SU-DHL-6 (cell line): ENCODE results near the gene MYLK.

Experiments used
- H2AFZ ChIP-seq: fragments of 200-600 bp; sonication (generic); 2 replicates; pipeline ENCODE4 v1.6.1; 2014; ENCODE audit warnings: low read depth, mild to moderate bottlenecking, moderate library complexity, mixed read lengths, antibody characterized with exemption, low read length; ENCODE audit not compliant: severe bottlenecking
- H3F3A ChIP-seq: fragments of 200-600 bp; shearing (Covaris generic); 2 replicates; pipeline ENCODE4 v1.6.0; 2016; ENCODE audit warnings: antibody characterized with exemption, mild to moderate bottlenecking; ENCODE audit not compliant: insufficient read depth
- H3K27ac ChIP-seq: fragments of 200-600 bp; sonication (generic); 2 replicates; pipeline ENCODE4 v1.5.1; 2016; ENCODE audit warnings: low read depth, mild to moderate bottlenecking, low read length, moderate library complexity, mixed read lengths
- H3K27me3 ChIP-seq: fragments of 200-600 bp; sonication (generic), shearing (Covaris generic); 2 replicates; pipeline ENCODE4 v1.6.0; 2014; ENCODE audit warnings: mild to moderate bottlenecking, low read length
- H3K36me3 ChIP-seq: fragments of 200-600 bp; sonication (generic); 2 replicates; pipeline ENCODE4 v1.6.1; 2014; ENCODE audit warnings: mild to moderate bottlenecking, low read length, mixed read lengths
- H3K4me2 ChIP-seq: fragments of 300-600, 200-600 bp; shearing (Covaris generic), sonication (generic); 2 replicates; pipeline ENCODE4 v1.6.0; 2014; ENCODE audit warnings: low read length, low read depth, mild to moderate bottlenecking; ENCODE audit not compliant: poor library complexity, severe bottlenecking
- H3K4me3 ChIP-seq: fragments of 200-600 bp; sonication (generic); 2 replicates; pipeline ENCODE4 v1.5.1; 2014; ENCODE audit warnings: antibody characterized with exemption, low read length, mild to moderate bottlenecking, mixed read lengths; ENCODE audit not compliant: insufficient read depth, poor library complexity, severe bottlenecking
- H3K79me2 ChIP-seq: fragments of 200-600 bp; sonication (generic); 2 replicates; pipeline ENCODE4 v1.6.1; 2014; ENCODE audit warnings: mild to moderate bottlenecking, low read length, moderate library complexity; ENCODE audit not compliant: insufficient read depth
- H3K9ac ChIP-seq: fragments of 200-600 bp; sonication (generic); 2 replicates; pipeline ENCODE4 v1.7.0; 2014; ENCODE audit warnings: mild to moderate bottlenecking, low read length
- H3K9me2 ChIP-seq: fragments of 200-600 bp; sonication (generic); replicated peaks from 2 replicates; pipeline ENCODE4 v1.6.1; 2014; ENCODE audit warnings: low read length; ENCODE audit not compliant: insufficient read depth
- H3K9me3 ChIP-seq: fragments of 200-600 bp; sonication (generic); 2 replicates; pipeline ENCODE4 v1.6.1; 2014; ENCODE audit warnings: low read length, mixed read lengths; ENCODE audit not compliant: insufficient read depth
- H4K20me1 ChIP-seq: fragments of 200-600 bp; sonication (generic); 2 replicates; pipeline ENCODE4 v1.6.1; 2014; ENCODE audit warnings: low read depth, mild to moderate bottlenecking, antibody characterized with exemption, low read length, moderate library complexity, mixed read lengths
- EZH2phosphoT487 ChIP-seq: fragments of 200-600 bp; sonication (generic), shearing (Covaris generic); conservative IDR thresholded peaks from 2 replicates; pipeline ENCODE4 v1.6.1; 2018; ENCODE audit warnings: mild to moderate bottlenecking, antibody characterized with exemption, low read length, moderate library complexity, mixed read lengths
- TF ChIP-seq, protein P1 (sequence below): fragments of 200-600 bp; sonication (generic); IDR thresholded peaks from one replicate; pipeline ENCODE4 v1.5.1; 2017; ENCODE audit warnings: antibody characterized with exemption, mild to moderate bottlenecking, low read length, moderate library complexity; ENCODE audit not compliant: insufficient read depth, poor library complexity, severe bottlenecking

The MYLK gene

GRCh38 chr3:123734527-123734902, 149.6 kb downstream of the MYLK start:
- no peaks in the 10 kb centered on the region for H3K79me2 ChIP-seq
- H4K20me1 ChIP-seq = no peaks in the 10 kb centered on the region
- H3K4me3 ChIP-seq = no peak overlapping the region
- H3K27me3 ChIP-seq = no peaks in the 10 kb centered on the region
- no peaks in the 10 kb centered on the region for H3K36me3 ChIP-seq
- H3K4me2 ChIP-seq = no peak overlapping the region
- no peaks in the 10 kb centered on the region for H3F3A ChIP-seq
- no peak overlapping the region for H3K9ac ChIP-seq
- TF ChIP-seq, protein P1, sequence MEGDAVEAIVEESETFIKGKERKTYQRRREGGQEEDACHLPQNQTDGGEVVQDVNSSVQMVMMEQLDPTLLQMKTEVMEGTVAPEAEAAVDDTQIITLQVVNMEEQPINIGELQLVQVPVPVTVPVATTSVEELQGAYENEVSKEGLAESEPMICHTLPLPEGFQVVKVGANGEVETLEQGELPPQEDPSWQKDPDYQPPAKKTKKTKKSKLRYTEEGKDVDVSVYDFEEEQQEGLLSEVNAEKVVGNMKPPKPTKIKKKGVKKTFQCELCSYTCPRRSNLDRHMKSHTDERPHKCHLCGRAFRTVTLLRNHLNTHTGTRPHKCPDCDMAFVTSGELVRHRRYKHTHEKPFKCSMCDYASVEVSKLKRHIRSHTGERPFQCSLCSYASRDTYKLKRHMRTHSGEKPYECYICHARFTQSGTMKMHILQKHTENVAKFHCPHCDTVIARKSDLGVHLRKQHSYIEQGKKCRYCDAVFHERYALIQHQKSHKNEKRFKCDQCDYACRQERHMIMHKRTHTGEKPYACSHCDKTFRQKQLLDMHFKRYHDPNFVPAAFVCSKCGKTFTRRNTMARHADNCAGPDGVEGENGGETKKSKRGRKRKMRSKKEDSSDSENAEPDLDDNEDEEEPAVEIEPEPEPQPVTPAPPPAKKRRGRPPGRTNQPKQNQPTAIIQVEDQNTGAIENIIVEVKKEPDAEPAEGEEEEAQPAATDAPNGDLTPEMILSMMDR = no peak
- TF ChIP-seq EZH2phosphoT487 = no peak
- H3K9me2 ChIP-seq = no peaks in the 10 kb centered on the region
- no peaks in the 10 kb centered on the region for H3K9me3 ChIP-seq
- H2AFZ ChIP-seq = no peak overlapping the region
- no peak overlapping the region for H3K27ac ChIP-seq

- H3K4me2 ChIP-seq = no peak overlapping the region
- no peaks in the 10 kb centered on the region for H3K27me3 ChIP-seq
- H3K79me2 ChIP-seq = no peaks in the 10 kb centered on the region
- H3K9ac ChIP-seq = no peak overlapping the region
- H3K9me2 ChIP-seq = no peaks in the 10 kb centered on the region
- no peaks in the 10 kb centered on the region for H4K20me1 ChIP-seq
- H3K27ac ChIP-seq = no peak overlapping the region
- H3K36me3 ChIP-seq = no peaks in the 10 kb centered on the region
- no peak overlapping the region for H2AFZ ChIP-seq
- no peaks in the 10 kb centered on the region for H3F3A ChIP-seq
- TF ChIP-seq, protein P1 = no peak
- TF ChIP-seq EZH2phosphoT487 = no peak
- H3K4me3 ChIP-seq = no peak overlapping the region
- H3K9me3 ChIP-seq = no peaks in the 10 kb centered on the region
These were observed 150.2 kb downstream of the MYLK start for GRCh38 chr3:123733805-123734526.

- no peak overlapping the region for H3K4me2 ChIP-seq
These were observed 150.8 kb downstream of the MYLK start for GRCh38 chr3:123733341-123733740.

More at GRCh38 chr3:123733341-123733740, 150.8 kb downstream of the MYLK start:
- H2AFZ ChIP-seq = no peak overlapping the region
- no peaks in the 10 kb centered on the region for H3K36me3 ChIP-seq
- H3K9ac ChIP-seq = no peak overlapping the region
- H4K20me1 ChIP-seq = no peaks in the 10 kb centered on the region
- H3K9me3 ChIP-seq = no peaks in the 10 kb centered on the region
- no peak overlapping the region for H3K27ac ChIP-seq
- no peaks in the 10 kb centered on the region for H3K27me3 ChIP-seq
- H3F3A ChIP-seq = no peaks in the 10 kb centered on the region
- TF ChIP-seq EZH2phosphoT487 = no peak
- TF ChIP-seq, protein P1 = no peak
- H3K79me2 ChIP-seq = no peaks in the 10 kb centered on the region
- no peak overlapping the region for H3K4me3 ChIP-seq
- no peaks in the 10 kb centered on the region for H3K9me2 ChIP-seq
